A673 (cell line): ENCODE results near the gene ALG1. TPM values are rescaled to one million over a fixed set of nuclear protein-coding genes. Genes with fewer than 3 reads are reported as not detected.
A peak's percentile ranks its signal among the peaks of the same experiment; 100 is the strongest.
"Not testable (repeated sequence)": the region's sequence is repeated elsewhere in the genome, so short reads cannot be mapped to it uniquely, and the experiment has no call there.

Experiments
- BruUV-seq: library from RNA; stranded (reverse); fragments of 400-500 nt; replicated peaks from 2 replicates; lab custom pipeline; 2021; lab: Mats Ljungman, UMichigan
- CTCF ChIA-PET: fragments of 300-600 bp; sonication (Branson Sonifier 250); formaldehyde crosslinking; loops from one replicate; lab custom pipeline; 2022; ENCODE audit warnings: antibody characterized with exemption; lab: Charles Lee
- POLR2A ChIA-PET: fragments of 300-600 bp; sonication (Branson Sonifier 250); formaldehyde crosslinking; loops from one replicate; lab custom pipeline; 2022; ENCODE audit warnings: antibody characterized with exemption; ENCODE audit not compliant: low non-redundant PET; lab: Charles Lee
- DNase-seq: peaks from one replicate; pipeline ENCODE4 v3.0.0-alpha.2; 2015; ENCODE audit warnings: low spot score
- H3K27ac ChIP-seq: fragments of 200-600 bp; sonication (generic); 2 replicates; pipeline ENCODE4 v1.5.1; 2016; ENCODE audit warnings: mixed run types, low read depth, mild to moderate bottlenecking, mixed read lengths, antibody characterized with exemption, low read length; ENCODE audit not compliant: poor library complexity, severe bottlenecking
- H3K27me3 ChIP-seq: fragments of 200-600 bp; sonication (generic); replicated peaks from 2 replicates; pipeline ENCODE4 v1.6.1; 2017; ENCODE audit warnings: mixed run types, low read depth, mild to moderate bottlenecking, mixed read lengths, antibody characterized with exemption, low read length; ENCODE audit not compliant: insufficient read depth, poor library complexity
- H3K36me3 ChIP-seq: fragments of 200-600 bp; sonication (generic); 2 replicates; pipeline ENCODE4 v1.6.1; 2016; ENCODE audit warnings: mixed run types, mild to moderate bottlenecking, mixed read lengths, antibody characterized with exemption, low read length; ENCODE audit not compliant: insufficient read depth, poor library complexity, severe bottlenecking
- H3K4me1 ChIP-seq: fragments of 200-600 bp; sonication (generic); 2 replicates; pipeline ENCODE4 v1.6.1; 2017; ENCODE audit warnings: mixed run types, mild to moderate bottlenecking, mixed read lengths, antibody characterized with exemption, low read length; ENCODE audit not compliant: insufficient read depth, poor library complexity, severe bottlenecking
- H3K4me3 ChIP-seq: fragments of 200-600 bp; sonication (generic); 2 replicates; pipeline ENCODE4 v1.5.1; 2016; ENCODE audit warnings: low read depth, mixed run types, mild to moderate bottlenecking, mixed read lengths, low read length; ENCODE audit not compliant: poor library complexity, severe bottlenecking
- H3K9me3 ChIP-seq: fragments of 200-600 bp; sonication (generic); 2 replicates; pipeline ENCODE4 v1.6.1; 2016; ENCODE audit warnings: mixed run types, low read depth, mild to moderate bottlenecking, mixed read lengths, antibody characterized with exemption, low read length; ENCODE audit not compliant: poor library complexity, severe bottlenecking
- CTCF ChIP-seq: fragments of 300-800, 200-600 bp; sonication (generic); conservative IDR thresholded peaks from 2 replicates; pipeline ENCODE4 v1.5.1; 2017; ENCODE audit warnings: low read depth, mild to moderate bottlenecking, antibody characterized with exemption, low read length, moderate library complexity, mixed read lengths
- EZH2 ChIP-seq: fragments of 200-600 bp; sonication (generic); IDR thresholded peaks from 2 replicates; pipeline ENCODE4 v1.6.1; 2017; ENCODE audit warnings: borderline replicate concordance, low read depth, mild to moderate bottlenecking, mixed read lengths, antibody characterized with exemption, low read length; ENCODE audit not compliant: poor library complexity, severe bottlenecking
- intact Hi-C: fragments of 100-400 bp; cut with micrococcal nuclease; formaldehyde crosslinking; loops from one replicate; pipeline ENCODE4 v1.10.0; 2022; ENCODE audit not compliant: unreplicated experiment
- total RNA-seq: library from RNA; stranded (reverse); gene quantifications from 2 replicates; pipeline ENCODE4 v1.2.3, GENCODE V29; 2021

The ALG1 gene
- total RNA-seq, 1 experiment from 2014 or later = 29.8 TPM

GRCh38 chr16:5041600-5042133 lies 30.0 kb upstream of the ALG1 start:
- TF ChIP-seq CTCF = no peak
- no peak for TF ChIP-seq EZH2
- Histone ChIP-seq H3K36me3 (no peaks in the 10 kb centered on the region), H3K4me3 (no peak overlapping the region), H3K4me1 (no peaks in the 10 kb centered on the region), H3K27me3 (peaks cover 31% of the 10 kb centered on the region), H3K27ac (no peak overlapping the region), H3K9me3 (no peaks in the 10 kb centered on the region)
- no TSS peak for BruUV-seq
- ChIA-PET CTCF (no interaction called here), POLR2A (no interaction called here)
- intact Hi-C loops = no loop called here
- no peak for DNase-seq

- Histone ChIP-seq H3K4me3 (no peak overlapping the region), H3K4me1 (no peaks in the 10 kb centered on the region), H3K27ac (no peak overlapping the region), H3K36me3 (no peaks in the 10 kb centered on the region), H3K9me3 (no peaks in the 10 kb centered on the region), H3K27me3 (peaks cover 35% of the 10 kb centered on the region)
- ChIA-PET POLR2A (no interaction called here), CTCF (interaction anchor here (0.7 kb wide), 1 partner anchor 570 kb away, joined by 3 read pairs; no protein-coding TSS in a partner anchor)
- TF ChIP-seq CTCF (peak; percentile 48), EZH2 (no peak)
- intact Hi-C loops = no loop called here
- no TSS peak for BruUV-seq
- peak; percentile 44 for DNase-seq
Observed at GRCh38 chr16:5042574-5043171, 29.0 kb upstream of the ALG1 start.

GRCh38 chr16:5044011-5044540 lies 27.6 kb upstream of the ALG1 start:
- H3K9me3 ChIP-seq = no peaks in the 10 kb centered on the region
- no peaks in the 10 kb centered on the region for H3K4me1 ChIP-seq
- H3K36me3 ChIP-seq = no peaks in the 10 kb centered on the region
- ChIA-PET POLR2A (no interaction called here), CTCF (no interaction called here)
- peaks cover 44% of the 10 kb centered on the region for H3K27me3 ChIP-seq
- no peak for DNase-seq
- no peak overlapping the region for H3K4me3 ChIP-seq
- TF ChIP-seq CTCF (no peak), EZH2 (no peak)
- no peak overlapping the region for H3K27ac ChIP-seq
- intact Hi-C loops = no loop called here
- BruUV-seq = no TSS peak

GRCh38 chr16:5044581-5044980 lies 27.1 kb upstream of the ALG1 start:
- H3K4me3 ChIP-seq, BruUV-seq, POLR2A ChIA-PET, intact Hi-C loops, H3K36me3 ChIP-seq, DNase-seq, H3K27ac ChIP-seq, CTCF ChIA-PET, H3K9me3 ChIP-seq, H3K4me1 ChIP-seq: not testable (repeated sequence)
- H3K27me3 ChIP-seq = peaks cover 48% of the 10 kb centered on the region
